Femur (tissue), 1 donor: Measurements from ENCODE around the gene SMS.
A peak's percentile ranks its signal among the peaks of the same experiment; 100 is the strongest.

Source experiments
- DNase-seq: peaks from one replicate; pipeline ENCODE4 v3.0.0-alpha.2; 2017

The SMS gene

GRCh38 chrX:21985332-21985777 is 44.8 kb downstream of the SMS start:
- DNase-seq, result peak; percentile 79

DNA sequence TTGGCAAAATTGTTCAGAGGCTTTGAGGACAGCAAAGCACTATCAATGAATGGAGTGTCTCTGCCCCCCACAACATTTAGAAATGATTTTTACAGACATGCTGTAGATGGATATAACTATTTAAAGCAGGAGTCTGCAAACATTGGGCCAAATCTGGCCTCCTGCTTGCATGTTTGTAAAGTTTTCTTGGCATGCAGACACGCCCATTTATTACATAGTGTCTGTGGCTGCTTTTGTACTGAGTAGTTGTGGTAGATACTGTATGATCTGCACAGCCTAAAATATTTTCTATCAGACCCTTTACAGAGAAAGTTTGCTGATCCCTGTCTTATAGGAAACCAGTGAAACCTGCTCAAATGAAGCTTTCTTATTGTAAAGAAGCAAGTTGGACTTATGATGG is 46.1 kb downstream of the SMS start:
- no peak for DNase-seq

DNA sequence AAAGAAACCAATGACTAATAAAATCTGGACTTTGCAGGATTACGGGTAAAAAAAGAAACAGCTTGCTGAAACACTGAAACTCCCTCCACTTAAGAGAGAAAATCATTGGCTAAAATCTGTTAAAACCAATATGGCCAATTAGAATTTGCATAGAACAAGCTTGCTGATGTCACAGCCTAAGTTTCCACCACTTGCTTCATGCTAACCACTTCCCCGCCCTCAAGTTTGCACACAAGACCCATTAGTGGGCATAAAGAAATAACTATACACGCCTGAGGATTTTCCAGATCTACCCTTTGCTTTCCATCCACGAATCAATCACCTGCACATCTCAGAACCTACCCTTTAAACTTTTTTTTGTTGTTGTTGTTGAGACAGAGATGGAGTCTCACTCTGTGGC is 48.9 kb downstream of the SMS start:
- no peak for DNase-seq

GRCh38 chrX:21990832-21991231 is 50.3 kb downstream of the SMS start:
- DNase-seq, result peak; percentile 28

DNA sequence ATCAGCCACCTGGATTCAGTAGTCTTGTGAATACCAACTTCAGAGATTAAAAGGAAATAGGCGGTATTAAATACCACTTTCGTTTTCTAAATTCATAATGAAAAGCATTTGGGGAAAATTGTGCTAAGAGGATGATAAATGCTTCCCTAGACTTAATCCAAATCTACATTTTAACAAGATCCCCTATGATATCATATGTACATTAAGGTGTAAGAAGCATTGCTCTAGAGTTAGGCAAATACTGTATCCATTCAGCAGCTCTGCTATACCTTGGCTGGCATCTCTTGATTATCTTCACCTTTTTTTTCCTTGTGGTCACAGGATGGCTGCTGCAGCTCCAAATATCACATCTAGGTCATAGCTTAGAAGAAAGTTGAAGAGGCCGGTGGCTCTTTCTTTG is 51.0 kb downstream of the SMS start:
- DNase-seq, result no peak

GRCh38 chrX:21993265-21993664 is 52.8 kb downstream of the SMS start:
- peak; percentile 35 for DNase-seq

DNA sequence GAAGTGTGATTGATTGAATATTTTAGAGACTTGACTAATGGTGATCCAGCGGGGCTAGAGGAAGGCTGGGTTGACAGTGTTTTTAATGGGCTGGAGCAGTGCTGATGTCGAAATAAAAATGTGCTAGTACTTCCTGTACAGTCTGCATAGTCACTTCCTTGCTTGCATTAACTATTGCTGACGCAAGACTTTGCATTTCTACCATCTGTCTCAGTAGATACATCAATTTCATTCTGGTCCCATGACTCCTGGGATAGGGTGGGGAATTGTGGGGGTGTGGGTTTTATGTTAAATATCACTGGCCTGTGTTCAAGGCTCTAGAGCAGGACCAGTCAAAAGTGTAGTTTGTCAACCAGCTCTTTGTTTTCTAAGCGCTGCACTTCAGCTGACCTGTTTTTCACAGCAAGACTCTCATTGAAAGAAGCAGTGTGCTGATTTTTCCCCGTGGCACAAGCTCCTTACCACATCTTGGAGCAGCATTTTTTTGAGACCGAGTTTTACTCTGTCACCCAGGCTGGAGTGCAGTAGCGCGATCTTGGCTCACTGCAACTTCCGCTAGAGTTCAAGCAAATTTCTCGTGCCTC is 56.5 kb downstream of the SMS start:
- DNase-seq, result no peak

- DNase-seq, result no peak
These were observed 57.5 kb downstream of the SMS start for GRCh38 chrX:21998037-21998436.

DNA sequence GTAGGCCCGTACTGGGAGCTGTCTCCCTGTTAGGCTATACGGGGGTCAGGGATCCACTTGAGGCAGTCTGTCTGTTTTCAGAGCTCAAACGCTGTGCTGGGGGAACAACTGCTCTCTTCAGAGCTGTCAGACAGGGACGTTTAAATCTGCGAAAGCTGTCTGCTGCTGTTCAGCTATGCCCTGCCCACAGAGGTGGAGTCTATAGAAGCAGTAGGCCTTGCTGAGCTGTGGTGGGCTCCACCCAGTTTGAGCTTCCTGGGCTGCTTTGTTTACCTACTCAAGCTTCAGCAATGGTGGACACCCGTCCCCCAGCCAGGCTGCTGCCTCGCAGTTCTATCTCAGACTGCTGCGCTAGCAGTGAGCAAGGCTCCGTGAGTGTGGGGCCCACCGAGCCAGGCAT is 64.4 kb downstream of the SMS start:
- DNase-seq, result no peak

DNA sequence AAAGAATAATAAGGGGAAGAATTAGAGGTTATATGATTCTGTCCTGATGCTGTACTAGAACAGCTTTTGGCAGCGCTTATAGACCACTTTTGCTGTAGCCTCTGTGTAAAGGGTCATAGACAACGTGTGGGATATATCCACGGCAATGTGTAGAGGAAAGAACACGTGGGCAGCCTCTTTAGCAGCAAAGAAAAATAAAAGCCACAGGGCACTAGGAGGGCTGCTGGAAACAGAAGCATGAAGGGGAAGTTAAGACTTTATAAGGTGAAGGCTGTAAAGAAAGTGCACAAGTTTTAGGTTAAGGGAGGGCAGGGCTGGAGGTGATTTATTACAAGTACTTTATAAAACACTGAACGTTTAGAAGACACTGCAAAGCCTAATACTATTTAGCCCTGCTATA is 71.5 kb downstream of the SMS start:
- no peak for DNase-seq

- no peak for DNase-seq
These were observed 72.4 kb downstream of the SMS start for GRCh38 chrX:22012931-22013330.

DNA sequence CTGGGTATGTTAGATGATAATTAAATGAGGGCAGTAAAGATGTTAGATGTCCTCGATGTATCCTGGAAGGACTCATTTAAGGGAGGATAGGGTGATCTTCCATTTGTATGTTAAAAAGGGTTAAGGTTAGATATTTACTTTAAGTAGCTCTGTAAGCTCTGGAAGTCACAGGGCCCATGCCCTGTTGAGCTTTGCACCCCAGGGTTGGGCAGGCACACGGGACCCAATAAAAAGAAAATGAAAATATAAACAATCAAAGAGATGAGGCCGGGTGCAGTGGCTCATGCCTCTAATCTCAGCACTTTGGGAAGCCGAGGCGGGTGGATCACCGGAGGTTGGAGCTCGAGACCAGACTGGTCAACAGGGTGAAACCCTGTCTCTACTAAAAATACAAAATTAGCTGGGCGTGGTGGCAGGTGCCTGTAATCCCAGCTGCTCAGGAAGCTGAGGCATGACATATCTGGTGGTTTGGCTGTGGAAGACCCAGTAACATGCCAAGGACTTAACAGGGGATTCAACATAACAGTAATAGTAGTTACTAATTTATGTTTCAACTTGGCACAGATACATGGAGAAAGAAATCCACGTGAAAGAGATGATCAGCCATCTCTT is 74.7 kb downstream of the SMS start:
- no peak for DNase-seq

DNA sequence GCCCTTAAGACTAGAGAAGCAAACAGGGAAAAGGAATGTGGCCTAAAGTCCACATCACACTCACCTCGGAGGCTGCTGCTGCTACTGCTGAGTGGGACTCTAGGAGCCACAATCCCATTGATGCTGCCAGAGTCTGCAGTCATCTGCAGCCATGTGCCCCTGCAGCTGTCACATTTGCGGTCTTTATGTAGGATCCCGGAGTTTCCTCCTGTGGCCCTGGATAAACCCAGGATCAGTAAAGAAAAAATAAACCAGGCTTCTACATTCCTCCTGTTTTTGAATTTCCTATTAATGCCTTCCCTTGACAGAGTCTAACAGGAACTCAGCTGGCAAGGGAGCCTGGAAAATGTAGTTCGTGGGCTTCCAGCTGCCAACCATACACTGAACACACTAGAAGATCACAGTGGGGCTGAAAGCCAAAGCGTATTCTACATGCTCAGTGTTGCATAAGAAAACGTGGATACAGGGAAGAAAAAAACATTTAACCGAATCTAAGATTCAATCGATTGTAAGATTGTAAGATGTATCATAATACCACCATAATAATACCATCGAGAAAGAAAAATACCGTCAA is 81.3 kb downstream of the SMS start:
- peak; percentile 55 for DNase-seq

DNA sequence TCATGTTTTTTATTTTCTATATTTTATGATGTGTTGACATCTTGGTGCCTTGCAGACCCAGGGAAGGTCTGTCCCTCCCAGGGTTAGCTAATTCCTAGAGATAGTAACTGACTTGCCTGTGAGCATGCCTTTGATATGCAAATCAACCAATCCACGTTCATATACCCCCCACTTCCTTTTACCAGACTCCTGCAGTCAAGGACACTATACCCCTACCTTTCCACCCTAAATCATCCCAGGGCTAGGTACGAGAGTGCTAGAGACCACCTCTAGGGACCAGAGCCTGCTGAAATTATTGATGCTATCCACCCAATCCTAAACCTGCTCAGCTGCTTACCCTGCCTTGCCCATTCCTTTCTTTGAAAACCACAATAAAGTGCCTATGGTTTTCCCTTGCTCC is 84.1 kb downstream of the SMS start:
- DNase-seq, result no peak

- no peak for DNase-seq
These were observed 85.2 kb downstream of the SMS start for GRCh38 chrX:22025751-22026150.

GRCh38 chrX:22026731-22027130 is 86.2 kb downstream of the SMS start:
- DNase-seq, result no peak

DNA sequence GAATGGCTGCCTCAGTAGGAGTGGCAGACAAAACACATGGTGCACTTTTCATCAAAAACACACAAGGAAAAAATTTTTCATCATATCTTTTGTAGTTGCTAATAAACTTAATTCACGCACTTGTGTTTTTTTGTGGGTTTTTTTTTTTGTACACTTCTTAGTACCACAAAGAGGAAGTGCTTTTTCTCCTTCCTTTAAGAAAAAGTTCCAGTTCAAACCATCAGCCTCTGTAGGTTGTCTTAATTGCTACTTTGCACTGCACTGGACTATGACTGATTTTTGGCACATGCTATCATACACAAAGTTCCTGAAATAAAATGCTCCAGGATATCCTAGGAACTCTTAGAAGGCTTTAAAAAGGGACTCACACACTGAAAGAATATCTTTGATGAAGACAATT is 91.6 kb downstream of the SMS start, which contains the start of gene PHEX:
PHEX (plus strand) TSS at position 242 of the 400 bp plus-strand sequence. CDS start 681 bp downstream, outside the sequence.
- no peak for DNase-seq

GRCh38 chrX:22032506-22032905 is 92.0 kb downstream of the SMS start:
- DNase-seq, result no peak

DNA sequence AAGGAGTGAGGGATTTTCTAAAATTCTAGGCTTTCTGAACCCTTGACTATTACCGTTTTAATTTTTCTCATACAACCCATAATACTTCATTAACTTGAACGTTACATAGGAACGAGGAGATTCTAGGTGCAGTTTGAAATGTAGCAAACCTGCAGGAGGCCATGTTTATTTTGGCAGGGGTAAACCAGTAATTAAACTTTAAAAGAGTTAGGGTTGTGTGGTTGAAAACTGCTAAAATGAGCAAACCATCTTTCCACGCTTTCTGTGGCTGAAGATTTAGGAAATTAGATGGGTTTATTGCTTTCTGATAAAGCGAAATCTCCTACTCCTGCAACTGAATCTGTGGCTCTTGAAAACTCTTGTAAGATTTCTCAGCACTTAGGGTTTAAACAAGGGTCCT is 93.3 kb downstream of the SMS start:
- no peak for DNase-seq

DNA sequence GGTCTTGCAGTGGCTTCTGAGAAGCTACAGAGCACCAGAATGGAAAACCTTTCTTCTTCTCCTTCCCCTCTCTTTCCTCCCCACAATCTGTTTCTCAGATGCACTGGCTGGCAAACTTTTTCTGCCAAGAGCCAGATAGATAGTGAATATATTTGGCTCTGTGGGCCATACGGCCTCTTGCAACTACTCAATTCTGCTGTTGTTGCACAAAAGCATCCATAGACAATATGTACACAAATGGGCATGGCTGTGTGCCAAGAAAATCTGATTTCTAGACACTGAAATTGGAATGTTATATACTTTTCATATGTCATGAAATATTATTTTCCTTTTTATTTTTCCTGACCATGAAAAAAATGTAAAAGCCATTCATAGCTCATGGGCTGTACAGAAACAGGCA is 94.7 kb downstream of the SMS start:
- DNase-seq, result no peak

DNA sequence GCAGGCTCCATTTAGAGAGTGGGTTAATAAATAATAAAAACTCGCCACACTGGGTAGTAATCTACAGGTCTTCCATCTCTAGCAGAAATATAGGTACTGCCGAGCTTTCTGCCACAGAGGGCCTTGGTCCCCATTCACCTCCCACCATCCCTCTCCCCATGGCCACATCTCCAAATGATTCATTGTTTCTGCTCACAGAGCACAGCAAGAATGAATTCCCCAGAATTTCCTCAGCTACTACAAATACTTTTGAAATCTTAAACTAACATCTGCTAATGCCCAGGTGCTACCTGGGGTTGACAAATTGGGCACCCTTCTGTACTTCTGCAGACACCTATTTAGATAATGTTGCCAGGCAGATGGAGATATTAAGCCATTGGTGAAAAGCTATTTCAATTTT is 96.7 kb downstream of the SMS start:
- no peak for DNase-seq

DNA sequence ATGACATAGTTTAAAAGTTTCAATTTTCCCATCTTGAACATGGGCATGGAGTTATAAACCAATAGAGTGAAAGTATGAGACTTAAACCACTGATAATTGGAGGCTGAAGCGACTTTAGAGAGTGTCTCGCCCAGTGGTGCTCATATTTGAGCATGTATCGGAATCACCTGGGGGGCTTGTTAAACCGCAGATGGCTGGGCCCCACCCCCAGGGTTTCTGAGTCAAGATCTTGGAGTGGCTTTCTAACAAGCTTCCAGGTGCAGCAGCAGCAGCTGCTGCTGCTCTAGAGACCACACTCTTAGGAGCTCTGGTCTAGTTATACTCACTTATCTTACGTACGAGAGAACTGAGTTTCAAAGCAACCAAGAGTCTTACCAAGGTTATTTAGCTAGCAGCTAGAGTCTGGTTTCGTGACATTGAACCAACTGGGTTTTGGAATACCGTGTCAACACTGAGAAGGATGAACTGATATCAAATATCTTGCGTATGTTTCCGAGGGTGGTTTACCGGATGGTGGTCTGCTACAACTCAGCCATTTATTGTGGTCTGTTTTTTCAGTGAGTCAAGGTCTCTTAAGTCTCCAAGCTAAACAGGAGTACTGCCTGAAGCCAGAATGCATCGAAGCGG is 97.5 kb downstream of the SMS start:
- DNase-seq, result no peak

- no peak for DNase-seq
These were observed 99.0 kb downstream of the SMS start for GRCh38 chrX:22039541-22039940.

DNA sequence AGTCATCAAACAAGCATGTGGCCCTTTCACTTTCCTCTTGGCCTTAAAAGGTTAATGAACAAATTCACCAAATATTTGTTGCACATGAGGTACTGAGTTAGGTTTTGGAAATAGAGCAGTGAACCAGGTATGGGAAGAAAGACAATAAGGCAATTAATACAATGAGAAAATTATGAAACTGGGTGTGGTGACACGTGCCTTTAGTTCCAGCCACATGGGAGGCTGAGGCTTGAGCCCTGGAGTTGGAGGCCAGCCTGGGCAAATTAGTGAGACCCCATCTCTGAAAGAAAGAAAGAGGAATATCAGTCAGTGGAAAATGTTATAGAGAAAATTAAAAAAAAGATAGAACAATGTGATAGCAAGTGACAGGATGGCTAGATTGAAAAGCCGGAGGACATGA is 99.7 kb downstream of the SMS start:
- DNase-seq, result no peak
